ENCODE measurements around the gene DPP3.
"Not testable (repeated sequence)": the region's sequence is repeated elsewhere in the genome, so short reads cannot be mapped to it uniquely, and the experiment has no call there.

The DPP3 gene

GRCh38 chr11:66462010-66462409, 18.2 kb upstream of the DPP3 start:
- TF ChIP-seq POLR2AphosphoS5 (IDR thresholded peaks at IDR 0.05; ENCODE audit: borderline replicate concordance, low read depth, low read length) (no peak), EZH2 (IDR thresholded peaks at IDR 0.05) (no peak), FOXP2 (optimal IDR thresholded peaks at IDR 0.05; ENCODE audit: control extremely low read depth, extremely low read length, insufficient read depth) (no peak)
- H3K36me3 ChIP-seq (ENCODE audit: insufficient read depth, low read length), result no peaks in the 10 kb centered on the region
- no peak overlapping the region for H3K27ac ChIP-seq
- no peak overlapping the region for H3K9ac ChIP-seq (ENCODE audit: insufficient read length)
- no peak overlapping the region for H3K4me3 ChIP-seq
- DNase-seq (ENCODE audit: low read depth, low spot score), result no peak
- no peaks in the 10 kb centered on the region for H3K9me3 ChIP-seq (ENCODE audit: low read depth, low read length)

- DNase-seq (ENCODE audit: low read depth, low spot score), result no peak
- Histone ChIP-seq H3K9ac (ENCODE audit: insufficient read length) (no peak overlapping the region), H3K9me3 (ENCODE audit: low read depth, low read length) (no peaks in the 10 kb centered on the region), H3K36me3 (ENCODE audit: insufficient read depth, low read length) (no peaks in the 10 kb centered on the region), H3K4me3 (no peak overlapping the region), H3K27ac (no peak overlapping the region)
- TF ChIP-seq EZH2 (IDR thresholded peaks at IDR 0.05) (no peak), FOXP2 (optimal IDR thresholded peaks at IDR 0.05; ENCODE audit: control extremely low read depth, extremely low read length, insufficient read depth) (no peak), POLR2AphosphoS5 (IDR thresholded peaks at IDR 0.05; ENCODE audit: borderline replicate concordance, low read depth, low read length) (no peak)
Observed at GRCh38 chr11:66462911-66463310, 17.3 kb upstream of the DPP3 start.

- DNase-seq (ENCODE audit: low read depth, low spot score); H3K9ac ChIP-seq (ENCODE audit: insufficient read length); H3K36me3 ChIP-seq (ENCODE audit: insufficient read depth, low read length); H3K9me3 ChIP-seq (ENCODE audit: low read depth, low read length); H3K27ac ChIP-seq; H3K4me3 ChIP-seq: not testable (repeated sequence)
Observed at GRCh38 chr11:66464116-66464515, 16.1 kb upstream of the DPP3 start.

- DNase-seq (ENCODE audit: low read depth, low spot score), result no peak
- no peaks in the 10 kb centered on the region for H3K36me3 ChIP-seq (ENCODE audit: insufficient read depth, low read length)
- H3K27ac ChIP-seq, result no peak overlapping the region
- H3K9ac ChIP-seq (ENCODE audit: insufficient read length), result no peak overlapping the region
- no peak for TF ChIP-seq EZH2 (IDR thresholded peaks at IDR 0.05)
- no peak for TF ChIP-seq POLR2AphosphoS5 (IDR thresholded peaks at IDR 0.05; ENCODE audit: borderline replicate concordance, low read depth, low read length)
- no peak overlapping the region for H3K4me3 ChIP-seq
- H3K9me3 ChIP-seq (ENCODE audit: low read depth, low read length), result no peaks in the 10 kb centered on the region
Observed at GRCh38 chr11:66464916-66465315, 15.3 kb upstream of the DPP3 start.

GRCh38 chr11:66465373-66466224, 14.6 kb upstream of the DPP3 start:
- H3K9me3 ChIP-seq (ENCODE audit: low read depth, low read length), result no peaks in the 10 kb centered on the region
- DNase-seq (ENCODE audit: low read depth, low spot score), result no peak
- TF ChIP-seq FOXP2 (optimal IDR thresholded peaks at IDR 0.05; ENCODE audit: control extremely low read depth, extremely low read length, insufficient read depth) (no peak), EZH2 (IDR thresholded peaks at IDR 0.05) (no peak), POLR2AphosphoS5 (IDR thresholded peaks at IDR 0.05; ENCODE audit: borderline replicate concordance, low read depth, low read length) (no peak)
- H3K36me3 ChIP-seq (ENCODE audit: insufficient read depth, low read length), result no peaks in the 10 kb centered on the region
- H3K27ac ChIP-seq, result no peak overlapping the region
- H3K4me3 ChIP-seq, result peak overlapping the region; percentile 88
- no peak overlapping the region for H3K9ac ChIP-seq (ENCODE audit: insufficient read length)

- Histone ChIP-seq H3K36me3 (ENCODE audit: insufficient read depth, low read length) (no peaks in the 10 kb centered on the region), H3K27ac (peak within 1 kb of the TSS; percentile 71; the same call in 1 of the 2 replicates), H3K9ac (ENCODE audit: insufficient read length) (peak within 1 kb of the TSS; percentile 78), H3K9me3 (ENCODE audit: low read depth, low read length) (no peaks in the 10 kb centered on the region), H3K4me3 (peak within 1 kb of the TSS; percentile 88)
- DNase-seq (ENCODE audit: low read depth, low spot score), result peak; percentile 37
- TF ChIP-seq EZH2 (IDR thresholded peaks at IDR 0.05), result no peak
- TF ChIP-seq FOXP2 (optimal IDR thresholded peaks at IDR 0.05; ENCODE audit: control extremely low read depth, extremely low read length, insufficient read depth), result no peak
- TF ChIP-seq POLR2AphosphoS5 (IDR thresholded peaks at IDR 0.05; ENCODE audit: borderline replicate concordance, low read depth, low read length), result peak; percentile 62
Observed at GRCh38 chr11:66466225-66467033, 13.8 kb upstream of the DPP3 start, which contains the start of gene PELI3. PELI3 (plus strand) TSS chr11:66466905; CDS start chr11:66468129, 1,224 bp downstream.

- no peak for DNase-seq (ENCODE audit: low read depth, low spot score)
- Histone ChIP-seq H3K4me3 (peak overlapping the region; percentile 88), H3K9me3 (ENCODE audit: low read depth, low read length) (no peaks in the 10 kb centered on the region), H3K9ac (ENCODE audit: insufficient read length) (peak overlapping the region; percentile 78), H3K27ac (no peak overlapping the region), H3K36me3 (ENCODE audit: insufficient read depth, low read length) (no peaks in the 10 kb centered on the region)
- no peak for TF ChIP-seq FOXP2 (optimal IDR thresholded peaks at IDR 0.05; ENCODE audit: control extremely low read depth, extremely low read length, insufficient read depth)
- no peak for TF ChIP-seq EZH2 (IDR thresholded peaks at IDR 0.05)
- no peak for TF ChIP-seq POLR2AphosphoS5 (IDR thresholded peaks at IDR 0.05; ENCODE audit: borderline replicate concordance, low read depth, low read length)
Observed at GRCh38 chr11:66467034-66467659, 13.1 kb upstream of the DPP3 start.

GRCh38 chr11:66467756-66468155, 12.5 kb upstream of the DPP3 start:
- no peaks in the 10 kb centered on the region for H3K9me3 ChIP-seq (ENCODE audit: low read depth, low read length)
- TF ChIP-seq EZH2 (IDR thresholded peaks at IDR 0.05), result no peak
- TF ChIP-seq FOXP2 (optimal IDR thresholded peaks at IDR 0.05; ENCODE audit: control extremely low read depth, extremely low read length, insufficient read depth), result no peak
- TF ChIP-seq POLR2AphosphoS5 (IDR thresholded peaks at IDR 0.05; ENCODE audit: borderline replicate concordance, low read depth, low read length), result no peak
- no peak overlapping the region for H3K27ac ChIP-seq
- DNase-seq (ENCODE audit: low read depth, low spot score), result no peak
- H3K9ac ChIP-seq (ENCODE audit: insufficient read length), result peak overlapping the region; percentile 78
- H3K4me3 ChIP-seq, result peak overlapping the region; percentile 88
- no peaks in the 10 kb centered on the region for H3K36me3 ChIP-seq (ENCODE audit: insufficient read depth, low read length)

All from SK-N-MC (cell line).